Liver (tissue), 9 donors: ENCODE results near the gene INPP5K. TPM values are rescaled to one million over a fixed set of nuclear protein-coding genes. Genes with fewer than 3 reads are reported as not detected.

Source experiments
- DNase-seq: peaks from one replicate; pipeline ENCODE4 v3.0.0-alpha.2; 2017; ENCODE audit warnings: low spot score
- H3K27ac ChIP-seq, 2 donors: one replicate each; pipeline ENCODE4 v1.7.0; 2013; ENCODE audit warnings: inconsistent platforms in 2 of 2, low read length in 2 of 2, control low read depth in 1 of 2, low read depth in 1 of 2, mild to moderate bottlenecking in 1 of 2
- H3K27me3 ChIP-seq, 4 donors: one replicate each; pipeline versions ENCODE4 v1.6.1 to v1.7.0; 2013; ENCODE audit warnings: low read length in 3 of 4, inconsistent platforms in 1 of 4, mild to moderate bottlenecking in 1 of 4, moderate library complexity in 1 of 4; ENCODE audit not compliant: control insufficient read depth in 4 of 4, insufficient read depth in 4 of 4
- H3K36me3 ChIP-seq, 4 donors: one replicate each; pipeline versions ENCODE4 v1.6.1 to v1.7.0; 2013; ENCODE audit warnings: low read length in 3 of 4, mild to moderate bottlenecking in 3 of 4, low read depth in 1 of 4, moderate library complexity in 1 of 4; ENCODE audit not compliant: control insufficient read depth in 4 of 4, insufficient read depth in 3 of 4
- H3K4me1 ChIP-seq, 4 donors: one replicate each; pipeline versions ENCODE4 v1.6.1 to v1.7.0; 2013; ENCODE audit warnings: low read length in 3 of 4, mild to moderate bottlenecking in 3 of 4, moderate library complexity in 1 of 4; ENCODE audit not compliant: control insufficient read depth in 4 of 4, insufficient read depth in 4 of 4
- H3K4me3 ChIP-seq, 3 donors: one replicate each; pipeline versions ENCODE4 v1.6.1 to v1.7.0; 2013; ENCODE audit warnings: low read length in 3 of 3, control low read depth in 1 of 3, low read depth in 1 of 3, mild to moderate bottlenecking in 1 of 3
- H3K9ac ChIP-seq, 2 donors: one replicate each; pipeline ENCODE4 v1.7.0; 2013; ENCODE audit warnings: low read length in 2 of 2, mild to moderate bottlenecking in 2 of 2, moderate library complexity in 2 of 2, control low read depth in 1 of 2, low read depth in 1 of 2
- H3K9me3 ChIP-seq, 4 donors: one replicate each; pipeline versions ENCODE4 v1.6.1 to v1.7.0; 2013; ENCODE audit warnings: low read length in 3 of 4; ENCODE audit not compliant: control insufficient read depth in 4 of 4
- ATF3 ChIP-seq: IDR thresholded peaks from 2 replicates; pipeline ENCODE4 v1.6.1; 2016; ENCODE audit warnings: antibody characterized with exemption
- EGR1 ChIP-seq, 2 donors: IDR thresholded peaks; 2 replicates each; pipeline ENCODE4 v1.6.1; 2016 to 2018; ENCODE audit warnings: antibody characterized with exemption in 2 of 2, low read depth in 2 of 2
- FOXA1 ChIP-seq: IDR thresholded peaks from 2 replicates; pipeline ENCODE4 v1.6.1; 2016; ENCODE audit warnings: antibody characterized with exemption
- FOXA2 ChIP-seq: IDR thresholded peaks from 2 replicates; pipeline ENCODE4 v1.6.1; 2016; ENCODE audit warnings: antibody characterized with exemption
- GABPA ChIP-seq, 2 donors: IDR thresholded peaks in 1 of 2; conservative IDR thresholded peaks in 1 of 2; 2 replicates each; pipeline ENCODE4 v1.6.1; 2016; ENCODE audit warnings: antibody characterized with exemption in 2 of 2, mild to moderate bottlenecking in 1 of 2, moderate library complexity in 1 of 2
- HNF4A ChIP-seq, 2 donors: conservative IDR thresholded peaks; 2 replicates each; pipeline ENCODE4 v1.6.1; 2016; ENCODE audit warnings: antibody characterized with exemption in 2 of 2, mild to moderate bottlenecking in 2 of 2
- HNF4G ChIP-seq: IDR thresholded peaks from 2 replicates; pipeline ENCODE4 v1.6.1; 2016; ENCODE audit warnings: antibody characterized with exemption
- JUND ChIP-seq, 2 donors: IDR thresholded peaks; 2 replicates each; pipeline ENCODE4 v1.6.1; 2016; ENCODE audit warnings: antibody characterized with exemption in 2 of 2
- MAX ChIP-seq: IDR thresholded peaks from 2 replicates; pipeline ENCODE4 v1.6.1; 2016; ENCODE audit warnings: antibody characterized with exemption
- NR2F2 ChIP-seq: IDR thresholded peaks from 2 replicates; pipeline ENCODE4 v1.6.1; 2016; ENCODE audit warnings: antibody characterized with exemption
- RAD21 ChIP-seq, 2 donors: IDR thresholded peaks; 2 replicates each; pipeline ENCODE4 v1.6.1; 2016; ENCODE audit warnings: antibody characterized with exemption in 2 of 2, mild to moderate bottlenecking in 2 of 2
- REST ChIP-seq: IDR thresholded peaks from 2 replicates; pipeline ENCODE4 v1.6.1; 2016; ENCODE audit warnings: antibody characterized with exemption, mild to moderate bottlenecking
- RXRA ChIP-seq, 2 donors: IDR thresholded peaks; 2 replicates each; pipeline ENCODE4 v1.6.1; 2017 to 2018; ENCODE audit warnings: antibody characterized with exemption in 2 of 2, mild to moderate bottlenecking in 1 of 2
- SP1 ChIP-seq: IDR thresholded peaks from 2 replicates; pipeline ENCODE4 v1.6.1; 2018; ENCODE audit warnings: antibody characterized with exemption, mild to moderate bottlenecking
- TAF1 ChIP-seq: conservative IDR thresholded peaks from 2 replicates; pipeline ENCODE4 v1.6.1; 2016; ENCODE audit warnings: antibody characterized with exemption, mild to moderate bottlenecking
- YY1 ChIP-seq: IDR thresholded peaks from 2 replicates; pipeline ENCODE4 v1.6.1; 2016; ENCODE audit warnings: antibody characterized with exemption, mild to moderate bottlenecking
- WGBS: extraction: QIAGEN DNeasy Blood & Tissue Kit; methylation state at CpG from one replicate; pipeline ENCODE4 v1.1.7; 2013; 5-methylcytosine and 5-hydroxymethylcytosine counted together
- polyA plus RNA-seq, 2 donors: library from polyadenylated mRNA; stranded (reverse) in 1 of 2; unstranded in 1 of 2; fragments of 200-250 nt in 1 of 2; fragments of >200 nt in 1 of 2; fragmentation: Nextera tagmentation in 1 of 2; extraction: Ambion mirVana in 1 of 2; gene quantifications; one replicate each; pipeline versions ENCODE4 v1.2.1 to v1.2.3, GENCODE V29; 2013 to 2015
- total RNA-seq, 2 donors: library from RNA; depleted of rRNA; stranded (reverse); fragments of >200 nt; gene quantifications; one replicate each; pipeline ENCODE4 v1.2.3, GENCODE V29; 2014
- TF ChIP-seq, protein P1 (sequence below): IDR thresholded peaks from 2 replicates; pipeline ENCODE4 v1.6.1; 2016; ENCODE audit warnings: antibody characterized with exemption
- TF ChIP-seq, protein P2 (sequence below): fragments of 150-350 bp; IDR thresholded peaks from 2 replicates; pipeline ENCODE4 v1.5.1; 2017; ENCODE audit warnings: improper control_type of control experiment, low read depth, low read length; ENCODE audit not compliant: missing input control
- donor health status: healthy.
- donor health status: healthy.
- donor health status: healthy.
- donor health status: healthy.
- donor health status: healthy.

The INPP5K gene
- total and polyA plus RNA-seq, 4 donors, result 9.9 to 47.1 (median 15.9) TPM

- H3K9ac ChIP-seq, result no peak overlapping the region
- TF ChIP-seq, protein P1, sequence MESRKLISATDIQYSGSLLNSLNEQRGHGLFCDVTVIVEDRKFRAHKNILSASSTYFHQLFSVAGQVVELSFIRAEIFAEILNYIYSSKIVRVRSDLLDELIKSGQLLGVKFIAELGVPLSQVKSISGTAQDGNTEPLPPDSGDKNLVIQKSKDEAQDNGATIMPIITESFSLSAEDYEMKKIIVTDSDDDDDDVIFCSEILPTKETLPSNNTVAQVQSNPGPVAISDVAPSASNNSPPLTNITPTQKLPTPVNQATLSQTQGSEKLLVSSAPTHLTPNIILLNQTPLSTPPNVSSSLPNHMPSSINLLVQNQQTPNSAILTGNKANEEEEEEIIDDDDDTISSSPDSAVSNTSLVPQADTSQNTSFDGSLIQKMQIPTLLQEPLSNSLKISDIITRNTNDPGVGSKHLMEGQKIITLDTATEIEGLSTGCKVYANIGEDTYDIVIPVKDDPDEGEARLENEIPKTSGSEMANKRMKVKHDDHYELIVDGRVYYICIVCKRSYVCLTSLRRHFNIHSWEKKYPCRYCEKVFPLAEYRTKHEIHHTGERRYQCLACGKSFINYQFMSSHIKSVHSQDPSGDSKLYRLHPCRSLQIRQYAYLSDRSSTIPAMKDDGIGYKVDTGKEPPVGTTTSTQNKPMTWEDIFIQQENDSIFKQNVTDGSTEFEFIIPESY, result no peak
- TF ChIP-seq EGR1 (IDR thresholded peaks at IDR 0.05; ENCODE audit: low read depth in 2 of 2) (no peak), RAD21 (IDR thresholded peaks at IDR 0.05) (no peak), RXRA (IDR thresholded peaks at IDR 0.05) (no peak), TAF1 (no peak), YY1 (no peak), ATF3 (no peak), JUND (IDR thresholded peaks at IDR 0.05) (no peak), MAX (no peak), HNF4A (conservative IDR thresholded peaks at IDR 0.05) (no peak), GABPA (IDR thresholded peaks at IDR 0.05 in 1 of 2, conservative IDR thresholded peaks at IDR 0.05 in 1 of 2) (no peak), HNF4G (no peak), NR2F2 (no peak), REST (no peak), FOXA2 (no peak), FOXA1 (no peak), SP1 (no peak)
- TF ChIP-seq, protein P2, sequence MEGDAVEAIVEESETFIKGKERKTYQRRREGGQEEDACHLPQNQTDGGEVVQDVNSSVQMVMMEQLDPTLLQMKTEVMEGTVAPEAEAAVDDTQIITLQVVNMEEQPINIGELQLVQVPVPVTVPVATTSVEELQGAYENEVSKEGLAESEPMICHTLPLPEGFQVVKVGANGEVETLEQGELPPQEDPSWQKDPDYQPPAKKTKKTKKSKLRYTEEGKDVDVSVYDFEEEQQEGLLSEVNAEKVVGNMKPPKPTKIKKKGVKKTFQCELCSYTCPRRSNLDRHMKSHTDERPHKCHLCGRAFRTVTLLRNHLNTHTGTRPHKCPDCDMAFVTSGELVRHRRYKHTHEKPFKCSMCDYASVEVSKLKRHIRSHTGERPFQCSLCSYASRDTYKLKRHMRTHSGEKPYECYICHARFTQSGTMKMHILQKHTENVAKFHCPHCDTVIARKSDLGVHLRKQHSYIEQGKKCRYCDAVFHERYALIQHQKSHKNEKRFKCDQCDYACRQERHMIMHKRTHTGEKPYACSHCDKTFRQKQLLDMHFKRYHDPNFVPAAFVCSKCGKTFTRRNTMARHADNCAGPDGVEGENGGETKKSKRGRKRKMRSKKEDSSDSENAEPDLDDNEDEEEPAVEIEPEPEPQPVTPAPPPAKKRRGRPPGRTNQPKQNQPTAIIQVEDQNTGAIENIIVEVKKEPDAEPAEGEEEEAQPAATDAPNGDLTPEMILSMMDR, result no peak
- DNase-seq, result no peak
- no peak overlapping the region for H3K27ac ChIP-seq
- no peaks in the 10 kb centered on the region for H3K27me3 ChIP-seq
- 96% methylated on average over 10 of the region's 10 CpGs for WGBS
- peaks cover 3 to 5% (median 4%) of the 10 kb centered on the region in 4 donors for H3K4me1 ChIP-seq
- H3K9me3 ChIP-seq, result no peaks in the 10 kb centered on the region
- peaks cover 0 to 21% (median 5%) of the 10 kb centered on the region in 4 donors for H3K36me3 ChIP-seq
- H3K4me3 ChIP-seq, result no peak overlapping the region
These were observed 4.8 kb upstream of the INPP5K start for GRCh38 chr17:1521086-1521640.
